Airway epithelial cell (primary cell): ENCODE results near the gene S100Z. TPM values are rescaled to one million over a fixed set of nuclear protein-coding genes. Genes with fewer than 3 reads are reported as not detected.

Source experiments
- total RNA-seq: library from RNA; depleted of rRNA; stranded (reverse); fragments of >200 nt; gene quantifications from 2 replicates; pipeline ENCODE4 v1.2.3, GENCODE V29; 2015

S100Z gene
- not detected in 2 replicates for total RNA-seq

DNA sequence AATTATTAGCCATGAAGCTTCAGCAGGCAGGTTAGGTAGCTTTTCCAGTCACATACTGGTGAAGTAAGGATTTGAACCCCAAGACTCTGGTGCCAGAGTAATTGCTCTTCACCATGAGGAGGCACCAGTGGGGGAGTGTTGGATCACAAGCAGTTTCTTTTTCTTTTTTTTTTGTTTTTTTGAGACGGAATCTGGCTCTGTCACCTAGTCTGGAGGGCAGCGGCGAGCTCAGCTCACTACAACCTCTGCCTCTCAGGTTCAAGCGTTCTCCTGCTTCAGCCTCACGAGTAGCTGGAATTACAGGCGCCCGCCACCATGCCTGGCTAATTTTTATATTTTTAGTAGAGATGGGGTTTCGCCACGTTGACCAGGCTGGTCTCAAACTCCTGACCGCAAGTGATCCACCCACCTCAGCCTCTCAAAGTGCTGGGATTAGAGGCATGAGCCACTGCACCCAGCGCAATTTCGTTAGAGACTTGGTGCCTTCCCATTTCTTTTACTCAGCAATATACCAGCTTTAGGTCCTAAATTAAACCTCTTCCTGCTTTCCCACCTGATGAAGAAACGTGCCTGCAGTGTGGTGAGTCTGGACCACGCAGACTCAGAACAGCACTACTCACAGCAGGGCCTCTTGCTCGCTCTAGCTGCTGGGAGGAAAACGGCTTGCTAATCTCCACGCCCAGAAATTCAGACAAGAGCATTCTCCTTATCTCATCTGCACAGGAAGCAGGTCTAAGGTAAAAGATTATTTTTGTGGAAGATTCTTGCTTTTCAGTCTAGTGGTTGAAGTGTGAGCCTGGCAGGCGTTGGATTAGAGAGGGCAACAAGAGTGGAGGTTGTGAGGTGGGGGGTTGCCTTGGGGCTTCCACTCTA, at the start of gene S100Z:
Gene S100Z (plus strand): TSS at position 596 of the 873 bp plus-strand sequence. CDS start 25,346 bp downstream, outside the sequence.

DNA sequence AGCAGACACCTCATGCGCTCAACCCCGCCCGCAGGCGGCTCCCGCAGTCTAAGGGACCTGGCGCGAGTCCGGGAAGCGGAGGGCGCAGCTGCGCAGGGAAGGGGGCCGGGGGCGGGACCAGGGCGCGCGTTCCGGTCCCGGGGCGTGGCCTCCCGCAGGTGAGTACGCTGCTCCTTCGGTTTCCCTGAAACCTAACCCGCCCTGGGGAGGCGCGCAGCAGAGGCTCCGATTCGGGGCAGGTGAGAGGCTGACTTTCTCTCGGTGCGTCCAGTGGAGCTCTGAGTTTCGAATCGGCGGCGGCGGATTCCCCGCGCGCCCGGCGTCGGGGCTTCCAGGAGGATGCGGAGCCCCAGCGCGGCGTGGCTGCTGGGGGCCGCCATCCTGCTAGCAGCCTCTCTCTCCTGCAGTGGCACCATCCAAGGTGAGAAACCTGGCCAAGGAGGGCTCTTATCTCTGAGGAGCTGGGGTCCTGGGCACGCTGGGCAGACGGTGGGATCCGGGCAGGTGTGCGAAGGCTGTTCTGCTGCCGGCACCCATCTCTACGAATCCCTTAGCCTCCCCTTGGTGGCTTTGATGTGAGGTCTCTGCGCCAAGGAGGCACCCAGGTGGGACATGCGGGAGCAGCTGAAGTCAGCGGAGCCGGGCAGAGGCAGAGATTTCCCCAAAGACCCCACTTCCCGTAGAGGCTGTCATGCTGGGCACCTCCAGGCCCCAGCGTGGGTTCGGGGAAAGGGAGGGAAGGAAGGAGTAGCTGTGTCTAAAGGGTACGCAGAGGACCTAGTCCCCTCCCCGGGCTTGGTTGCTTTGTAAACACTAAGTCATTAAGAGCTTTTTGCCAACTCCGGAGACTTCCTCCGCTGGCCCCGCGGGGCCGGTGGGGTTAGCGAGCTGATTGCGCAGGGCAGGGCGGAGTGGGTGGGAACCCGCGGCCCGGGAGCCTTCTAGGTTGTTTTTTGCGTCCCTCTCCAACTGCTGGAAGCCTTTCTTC, 30.7 kb upstream of the S100Z start, which contains the start of gene F2RL1:
Gene F2RL1 (plus strand): TSS at position 187 of the 988 bp plus-strand sequence. CDS start 153 bp downstream, at position 340.

DNA sequence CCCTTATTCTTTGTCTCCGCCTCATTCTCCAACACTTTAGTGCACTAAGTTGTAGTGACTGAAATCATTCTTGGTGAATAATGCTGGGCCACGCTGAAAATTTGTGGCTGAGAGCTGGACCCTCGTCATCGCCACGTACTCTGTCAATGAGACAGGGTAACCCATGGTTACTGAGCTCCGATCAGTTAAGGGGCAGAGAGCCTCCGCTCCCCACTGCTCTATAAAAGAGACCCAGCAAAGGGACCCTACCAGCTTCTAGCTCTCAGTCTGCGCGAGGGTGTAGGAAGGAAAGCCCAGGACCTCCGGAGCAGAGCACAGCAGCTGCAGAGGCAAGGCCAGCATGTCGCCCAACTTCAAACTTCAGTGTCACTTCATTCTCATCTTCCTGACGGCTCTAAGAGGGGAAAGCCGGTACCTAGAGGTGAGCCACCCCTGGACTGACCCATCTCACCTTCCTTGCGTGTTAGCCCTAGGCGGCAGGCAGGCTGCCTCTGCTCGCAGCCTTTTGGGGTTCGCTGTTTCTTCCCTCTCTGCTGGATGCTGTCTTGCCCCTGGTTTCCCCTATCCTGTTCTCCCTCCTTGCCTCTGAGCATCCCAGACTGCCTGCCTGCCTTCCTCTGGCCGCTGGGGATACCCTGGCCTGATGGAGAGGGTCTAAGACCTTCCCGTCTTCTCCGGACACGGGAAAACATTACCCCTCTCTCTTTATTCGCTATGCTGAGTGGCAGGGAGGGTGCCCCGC, 103.2 kb downstream of the S100Z start, which contains the start of gene CRHBP:
Gene CRHBP (plus strand): TSS at position 251 of the 742 bp plus-strand sequence. CDS start 90 bp downstream, at position 341.

Other genes starting within 250 kb of the S100Z start
- gene F2RL2, start 226.6 kb upstream of the S100Z start, total RNA-seq: 0.05 TPM in 1 of 2 replicates, not detected in the other
- 11.0 and 23.8 TPM in 2 replicates for gene F2R, start 133.9 kb upstream of the S100Z start, total RNA-seq
- 23.4 and 33.0 TPM in 2 replicates for gene F2RL1, start 31.0 kb upstream of the S100Z start, total RNA-seq
- not detected in 2 replicates for gene CRHBP, start 103.0 kb downstream of the S100Z start, total RNA-seq
- 12.8 and 17.4 TPM in 2 replicates for gene AGGF1, start 180.4 kb downstream of the S100Z start, total RNA-seq
- gene ZBED3, start 237.3 kb downstream of the S100Z start, total RNA-seq: 0.37 and 0.85 TPM in 2 replicates